Measurements from ENCODE around the gene ERCC3.

The ERCC3 gene

DNA sequence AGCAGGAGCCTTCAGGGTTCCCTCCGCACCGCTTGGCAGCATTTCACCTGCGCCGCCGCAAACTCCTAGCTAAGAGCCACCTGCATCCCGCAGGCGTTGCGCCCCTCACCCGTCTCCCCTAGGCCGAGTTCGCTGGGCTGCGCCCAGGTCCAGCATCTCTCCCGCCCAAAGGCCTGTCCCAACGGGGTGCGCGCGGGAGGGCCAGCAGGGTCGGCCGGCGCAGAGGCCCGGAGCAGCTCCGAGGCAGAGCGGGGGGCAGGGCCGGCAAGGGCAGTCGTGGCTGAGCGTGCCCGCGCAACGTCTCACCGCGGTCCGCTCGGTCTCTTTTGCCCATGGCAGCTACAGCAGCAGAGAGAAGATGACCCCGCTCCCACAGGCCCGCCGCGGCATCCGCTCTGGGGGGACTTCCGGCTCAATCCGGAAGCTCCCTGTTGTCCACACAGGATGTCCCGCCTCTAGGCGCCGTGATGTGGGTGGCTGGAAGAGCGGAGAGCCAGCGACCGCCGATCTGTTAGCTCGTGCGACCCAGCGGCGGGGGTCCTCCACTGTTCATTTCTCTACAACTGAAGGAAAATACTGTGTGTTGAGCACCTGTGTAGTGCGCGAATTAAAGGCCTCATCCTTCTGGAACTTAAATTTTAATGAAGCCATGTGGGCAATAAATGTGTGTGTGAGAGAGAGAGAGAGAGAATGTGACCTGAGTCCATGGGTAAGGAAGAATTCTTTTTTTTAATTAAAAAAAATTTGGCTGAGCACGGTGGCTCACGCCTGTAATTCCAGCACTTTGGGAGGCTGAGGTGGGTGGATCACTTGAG lies at the start of gene ERCC3:
TSS of gene ERCC3 (minus strand) at position 397 of the 815 bp plus-strand sequence. CDS start at position 334, 63 bp downstream.
- peak; percentile 89 for DNase-seq (ENCODE audit: low spot score)

DNA sequence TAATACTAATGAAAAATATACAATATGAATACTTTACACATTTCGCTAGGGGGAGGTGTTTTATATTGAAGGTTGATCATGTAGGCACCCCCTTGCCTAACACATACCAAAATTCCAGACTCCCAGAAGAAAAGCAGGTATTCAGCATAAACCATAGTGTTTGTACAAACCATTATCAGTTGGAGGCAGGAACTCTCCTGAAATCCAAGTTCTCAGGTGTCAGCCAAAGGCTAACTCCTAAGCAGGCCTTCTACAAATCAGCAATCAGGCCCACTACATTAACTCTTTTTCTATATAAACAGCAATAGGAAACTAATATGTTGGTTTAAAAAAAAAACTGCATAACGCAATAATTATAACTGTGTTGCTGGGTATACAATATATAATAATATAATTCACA lies 49.3 kb upstream of the ERCC3 start:
- DNase-seq (ENCODE audit: low spot score): no peak

DNA sequence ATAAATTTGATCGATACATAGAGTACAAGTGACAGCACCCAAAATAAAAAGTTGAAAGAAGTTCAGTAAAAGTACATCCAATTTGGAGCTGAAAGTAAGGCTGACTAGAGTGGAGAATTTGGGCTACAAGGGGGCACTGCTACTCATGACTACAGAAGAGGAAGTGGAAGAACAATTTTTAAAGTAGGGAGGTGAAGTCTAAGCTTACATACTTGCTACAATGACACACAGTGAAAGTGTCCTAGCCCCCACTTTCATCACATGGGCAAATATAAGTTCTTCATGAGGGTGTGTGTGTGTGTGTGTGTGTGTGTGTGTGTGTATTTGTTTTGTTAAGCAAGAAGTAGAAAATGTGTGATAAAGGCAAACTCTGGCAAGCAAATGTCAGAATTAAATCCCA lies 48.2 kb upstream of the ERCC3 start:
- DNase-seq (ENCODE audit: low spot score): no peak

DNA sequence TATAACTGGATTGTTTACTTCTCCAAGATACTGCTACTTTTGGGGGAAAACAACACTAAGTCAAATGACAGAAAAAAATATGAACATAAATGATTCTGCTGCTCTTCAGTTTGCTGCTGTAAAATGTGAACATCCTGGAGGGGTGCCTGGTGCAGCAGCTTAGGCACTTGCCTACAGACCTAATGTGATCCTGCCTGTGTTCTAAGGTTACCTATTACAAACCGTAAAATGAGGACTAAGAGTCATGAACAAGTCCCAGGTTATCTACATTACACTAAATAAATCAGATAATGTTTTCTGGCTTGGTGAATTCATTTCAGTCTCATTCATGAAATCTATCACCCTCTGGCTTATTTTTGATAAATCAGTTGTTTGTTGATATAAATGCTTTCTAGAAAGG lies 38.4 kb upstream of the ERCC3 start:
- no peak for DNase-seq (ENCODE audit: low spot score)

DNA sequence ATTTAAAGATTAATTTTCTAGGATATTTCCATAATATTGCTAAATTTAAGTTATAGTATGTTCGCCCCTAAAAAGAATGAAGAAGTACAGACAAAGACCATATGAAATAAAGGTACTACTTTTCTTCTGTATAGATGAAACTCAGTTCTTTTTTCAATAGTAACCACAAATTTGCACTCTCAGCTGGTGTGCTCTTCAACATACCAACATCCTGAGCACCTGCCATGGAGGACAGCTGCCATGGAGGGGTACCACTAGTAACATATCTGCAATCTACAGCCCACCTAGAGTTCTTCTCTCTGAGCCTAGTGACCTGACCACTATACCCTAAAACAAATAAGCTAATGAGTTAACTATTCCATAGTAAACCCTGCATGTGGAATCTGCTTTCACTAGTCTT lies 36.8 kb upstream of the ERCC3 start:
- no peak for DNase-seq (ENCODE audit: low spot score)

DNA sequence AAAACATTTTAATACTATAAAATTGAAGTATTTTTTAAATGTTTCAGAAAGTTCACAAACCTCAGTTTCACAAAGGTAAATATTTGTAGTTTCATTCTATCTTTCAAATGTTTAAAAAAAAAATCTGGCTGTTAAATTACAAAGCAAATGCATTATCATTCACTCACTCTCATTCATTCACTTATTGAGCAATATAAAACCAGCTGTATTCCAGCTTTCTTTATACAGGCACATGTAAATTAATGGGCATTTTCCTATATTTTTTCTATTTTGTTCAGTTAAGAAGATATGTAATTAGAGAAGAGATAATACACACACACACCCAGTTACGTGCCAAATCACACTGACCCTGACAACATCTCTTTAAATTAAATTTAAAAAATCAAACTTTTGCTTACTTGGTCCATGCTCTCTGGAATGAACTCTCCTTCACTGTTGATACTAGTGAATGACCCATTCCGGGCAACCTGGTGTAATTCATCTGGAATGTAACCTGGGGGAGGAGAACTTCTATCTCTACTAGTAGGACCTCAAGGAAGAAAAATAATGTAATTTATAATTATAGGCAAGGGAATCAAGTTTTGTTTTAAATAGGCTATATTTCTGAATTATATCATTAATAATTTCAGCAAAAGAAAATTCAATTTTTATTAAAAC lies 32.5 kb upstream of the ERCC3 start:
- DNase-seq (ENCODE audit: low spot score): no peak

DNA sequence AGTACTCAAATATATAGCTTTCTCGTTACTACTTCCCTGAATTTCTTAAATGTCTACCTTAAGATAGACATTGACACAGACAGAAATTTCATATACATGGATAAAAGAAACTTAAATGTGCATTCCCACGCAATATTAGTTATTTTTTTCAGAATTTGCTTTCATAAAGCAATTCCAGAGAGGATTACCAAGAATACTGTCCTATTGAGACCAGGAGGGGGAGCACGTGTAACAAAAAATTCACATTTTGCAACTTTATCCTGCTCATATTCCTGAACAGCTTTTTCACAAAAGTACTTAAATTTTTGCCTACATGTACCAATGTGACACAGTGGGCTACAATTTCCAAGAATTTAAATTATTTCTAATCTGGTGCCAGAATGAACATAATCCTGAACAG lies 30.7 kb upstream of the ERCC3 start:
- peak; percentile 27 for DNase-seq (ENCODE audit: low spot score)

DNA sequence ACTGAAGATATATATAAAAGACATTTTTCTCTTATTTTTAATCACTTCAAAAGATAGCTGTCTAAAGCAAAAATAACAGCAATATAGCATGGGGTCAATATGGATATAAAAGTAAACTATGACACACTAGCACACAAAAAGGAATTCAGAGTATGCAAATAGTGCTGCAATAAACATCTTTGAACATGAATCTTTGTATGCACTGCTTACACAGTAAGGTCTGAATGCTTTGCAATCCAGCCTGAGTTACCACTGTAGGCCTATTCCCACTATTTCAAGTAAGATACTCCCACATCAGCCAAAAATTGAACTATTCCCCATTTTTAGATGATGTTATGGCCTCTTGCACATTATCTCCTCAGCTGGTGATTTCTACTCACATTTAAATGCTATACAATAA lies 27.4 kb upstream of the ERCC3 start:
- peak; percentile 9 for DNase-seq (ENCODE audit: low spot score)

DNA sequence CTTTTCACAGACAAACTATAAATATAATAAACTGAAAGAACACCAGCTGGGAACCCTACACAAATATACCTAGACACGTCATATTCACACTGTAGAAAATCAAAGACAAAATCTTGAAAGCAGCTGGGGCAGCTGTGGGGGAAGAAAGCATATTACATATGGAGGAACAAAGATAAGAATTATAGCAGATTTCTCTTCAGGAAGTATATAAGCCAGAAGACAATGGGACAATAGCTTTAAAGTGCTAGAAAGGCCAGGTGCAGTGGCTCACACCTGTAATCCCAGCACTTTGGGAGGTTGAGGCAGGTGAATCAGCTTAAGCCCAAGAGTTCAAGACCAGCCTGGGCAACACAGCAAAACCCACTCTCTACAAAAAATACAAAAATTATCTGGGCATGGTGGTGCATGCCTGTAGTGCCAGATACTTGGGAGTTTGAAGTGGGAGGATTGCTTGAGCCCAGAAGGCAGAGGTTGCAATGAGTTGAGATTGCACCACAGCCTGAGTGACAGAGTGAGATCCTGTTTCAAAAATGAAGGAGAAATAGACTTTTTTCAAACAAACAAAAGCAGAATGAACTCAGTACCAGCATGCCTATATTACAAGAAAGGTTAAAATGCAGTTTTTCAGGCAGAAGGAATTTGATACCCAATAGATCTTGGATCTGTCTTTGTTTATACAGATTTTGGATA lies 26.8 kb upstream of the ERCC3 start:
- no peak for DNase-seq (ENCODE audit: low spot score)

DNA sequence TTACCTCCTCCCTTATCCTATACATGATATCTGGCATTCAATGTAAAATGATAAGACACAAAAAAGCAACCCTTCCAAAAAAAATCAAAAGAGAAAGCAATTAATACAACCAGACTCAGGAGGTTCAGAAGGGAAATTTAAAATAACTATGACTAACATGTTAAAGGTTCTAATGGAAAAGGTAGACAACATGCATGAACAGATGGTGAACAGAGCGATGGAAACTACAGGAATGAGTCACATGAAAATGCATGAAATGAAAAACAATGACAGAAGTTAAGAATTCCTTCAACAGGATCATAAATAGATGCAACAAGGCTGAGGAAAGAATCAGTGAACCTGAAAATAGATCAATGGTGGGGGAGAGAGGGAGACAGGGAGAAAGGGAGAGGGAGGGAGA lies 26.1 kb upstream of the ERCC3 start:
- no peak for DNase-seq (ENCODE audit: low spot score)

DNA sequence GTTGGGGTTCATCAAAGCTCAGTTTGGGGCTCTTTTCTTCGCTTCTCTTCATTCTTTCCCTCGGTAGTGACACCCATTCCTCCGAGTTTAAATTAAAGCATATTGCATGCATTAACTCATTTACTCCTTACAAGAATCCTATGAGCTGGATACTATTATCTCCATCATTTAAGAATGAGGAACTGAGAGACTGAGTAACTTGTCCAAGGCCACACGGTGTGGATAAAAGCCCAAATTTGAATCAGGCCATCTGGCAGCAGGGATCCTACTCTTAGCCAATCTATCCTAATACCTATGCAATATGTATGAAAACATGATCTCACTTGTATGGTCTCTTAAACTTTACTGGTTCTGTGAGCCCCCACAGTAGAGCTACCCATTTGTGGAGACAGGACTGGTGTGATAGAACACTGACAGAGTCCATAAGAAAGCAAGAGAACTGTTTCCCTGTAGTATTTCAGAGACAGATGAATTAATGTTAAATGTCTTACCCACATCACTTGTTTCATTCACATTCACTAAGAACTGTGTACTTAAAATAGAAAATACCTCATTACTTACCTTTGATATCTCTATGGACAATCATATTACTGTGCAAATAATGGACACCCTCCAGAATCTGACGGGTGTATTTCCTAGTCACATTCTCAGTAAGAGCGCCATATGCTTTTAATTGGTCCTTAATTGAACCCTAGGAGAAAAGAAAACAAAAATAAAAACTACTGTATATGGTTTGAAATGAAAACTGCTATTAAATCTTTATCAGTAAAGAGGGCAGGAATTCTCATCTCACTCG lies 20.4 kb upstream of the ERCC3 start:
- no peak for DNase-seq (ENCODE audit: low spot score)

DNA sequence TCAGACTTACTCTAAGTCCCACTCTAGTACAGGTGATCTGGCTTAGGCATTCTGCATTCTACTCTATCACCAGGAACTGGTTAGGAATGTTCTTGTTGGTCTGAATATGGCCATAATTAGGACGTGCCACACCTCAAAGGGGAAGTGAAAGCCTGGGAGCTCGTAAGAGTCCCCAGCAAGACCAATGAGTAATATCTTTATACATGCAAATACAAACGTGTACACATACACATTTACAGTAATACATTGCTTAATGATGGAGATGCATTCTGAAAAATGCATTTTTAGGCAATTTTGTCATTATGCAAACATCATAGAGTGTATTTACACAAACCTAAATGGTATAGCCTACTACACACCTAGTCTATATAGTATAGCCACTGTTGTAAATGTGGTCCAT lies 19.5 kb upstream of the ERCC3 start:
- no peak for DNase-seq (ENCODE audit: low spot score)

DNA sequence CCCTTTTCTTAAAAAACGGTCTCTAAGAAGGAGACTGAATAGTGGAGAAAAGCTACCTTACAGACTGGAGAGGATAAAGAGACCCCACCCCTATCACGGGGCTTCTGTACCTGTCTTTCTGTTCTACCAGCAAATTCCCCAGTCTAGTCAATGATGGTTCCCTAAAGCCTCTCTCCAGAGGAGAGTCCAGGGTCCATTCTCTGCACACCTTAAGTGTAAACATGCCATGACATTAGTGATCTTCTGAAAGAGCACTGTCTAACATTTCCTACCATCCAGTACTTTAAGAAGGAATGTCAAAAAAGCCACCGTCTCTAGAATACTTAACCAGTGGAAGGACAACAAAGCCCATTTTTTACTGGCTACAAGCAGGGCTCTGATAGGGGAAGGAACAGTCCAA lies 17.0 kb upstream of the ERCC3 start:
- DNase-seq (ENCODE audit: low spot score): no peak

DNA sequence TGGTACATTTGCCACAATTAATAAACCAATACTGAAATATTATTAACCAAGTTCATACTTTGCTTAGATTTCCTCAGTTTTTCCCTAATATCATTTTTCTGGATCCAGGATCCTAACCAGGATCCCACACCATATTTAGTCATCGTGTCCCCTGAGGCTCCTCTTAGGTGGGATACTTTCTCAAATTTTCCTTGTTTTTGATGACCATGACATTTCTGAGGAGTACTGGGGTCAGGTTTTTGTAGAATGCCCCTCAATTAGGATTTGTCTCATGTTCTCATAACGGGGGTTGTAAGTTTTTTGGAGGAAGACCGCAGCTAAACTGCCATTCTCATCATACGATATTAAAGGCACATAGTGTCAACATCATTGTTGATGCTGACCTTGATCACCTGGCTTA lies 15.5 kb upstream of the ERCC3 start:
- no peak for DNase-seq (ENCODE audit: low spot score)

DNA sequence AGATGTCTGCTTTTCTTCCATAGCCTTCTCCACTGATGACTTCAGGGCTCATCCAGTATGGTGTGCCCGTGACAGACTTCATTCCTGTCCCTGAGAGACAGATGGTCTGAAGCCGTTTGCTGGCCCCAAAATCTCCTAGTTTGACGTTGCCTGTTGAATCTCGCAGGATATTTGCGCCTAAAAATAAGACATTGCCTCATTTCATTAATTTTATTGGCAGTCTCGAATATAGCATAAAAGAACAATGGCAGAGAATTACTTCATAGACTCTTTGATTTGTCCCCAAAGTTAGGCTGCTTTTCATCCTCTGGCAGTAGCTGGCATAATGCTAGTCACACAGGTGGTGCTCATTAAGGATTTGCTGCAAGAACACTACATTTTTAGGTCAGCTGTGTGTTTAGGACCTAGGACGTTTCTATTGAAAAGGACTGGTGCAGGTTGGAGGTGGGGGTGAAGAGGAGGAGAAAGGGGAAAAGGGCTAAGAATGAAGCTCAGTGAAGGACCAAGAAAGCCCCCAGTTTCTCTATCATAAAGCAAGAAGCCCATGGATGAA lies 14.7 kb upstream of the ERCC3 start:
- no peak for DNase-seq (ENCODE audit: low spot score)

DNA sequence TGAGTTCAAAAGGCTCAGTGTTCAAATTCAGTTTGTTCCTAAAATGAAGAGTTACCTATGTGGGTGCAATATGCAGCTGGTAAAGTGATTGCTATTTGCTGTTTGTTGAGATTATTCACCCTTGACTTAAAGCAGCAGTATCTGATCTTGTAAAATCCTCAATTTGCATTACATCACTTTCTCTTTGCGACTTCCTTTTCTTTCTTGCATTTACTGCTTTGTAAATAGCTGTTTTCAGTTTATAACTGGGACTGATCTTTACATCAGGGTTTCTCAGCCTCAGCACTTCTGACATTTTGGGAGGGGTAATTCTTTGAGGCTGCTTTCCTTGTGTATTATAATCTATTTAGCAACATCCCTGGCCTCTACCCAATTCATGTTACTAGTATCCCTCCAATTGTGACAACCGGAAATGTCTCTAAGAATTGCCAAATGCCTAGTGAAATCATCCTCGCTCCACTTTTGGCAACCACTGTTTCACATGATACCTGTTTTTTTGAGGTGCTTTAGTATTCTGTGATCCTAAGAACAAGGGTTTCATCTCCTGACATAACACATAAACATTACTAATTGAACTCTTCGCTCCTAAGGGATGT lies 12.1 kb upstream of the ERCC3 start:
- DNase-seq (ENCODE audit: low spot score): no peak

DNA sequence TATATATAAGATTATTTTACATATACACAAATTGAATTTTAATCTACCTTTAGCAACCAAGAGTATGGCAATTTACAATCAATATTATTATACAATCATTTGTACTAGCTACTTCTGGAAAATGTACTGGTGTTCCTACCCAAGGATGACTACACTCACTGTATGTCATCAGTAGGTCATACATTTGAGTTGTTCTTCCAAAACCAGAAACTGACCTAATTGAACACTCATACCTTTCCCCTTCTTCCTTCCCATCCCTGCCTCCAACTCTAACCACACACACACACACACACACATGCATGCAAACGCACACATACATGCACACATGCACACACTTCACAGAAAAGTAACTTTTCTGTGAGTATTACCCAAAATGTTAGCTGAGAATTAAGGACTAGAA lies 8.2 kb upstream of the ERCC3 start:
- no peak for DNase-seq (ENCODE audit: low spot score)

DNA sequence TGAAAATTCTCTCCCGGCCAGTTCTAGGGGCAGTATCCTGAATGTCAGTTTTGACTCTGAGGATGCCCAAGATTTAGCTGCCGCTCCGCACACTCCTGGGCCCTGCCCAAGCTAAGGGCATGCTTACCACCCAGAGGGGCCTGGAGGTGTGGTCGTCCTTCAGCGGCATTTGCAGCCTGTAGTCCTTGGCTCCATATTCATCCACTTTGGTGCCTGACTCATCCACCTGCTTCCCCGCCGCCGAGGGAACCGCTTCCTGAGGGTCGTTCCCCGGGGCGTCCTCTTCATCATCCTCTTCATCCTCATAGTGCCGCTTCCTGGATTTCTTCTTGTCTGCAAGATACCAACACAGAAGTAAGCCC lies 577 bp downstream of the ERCC3 start:
- DNase-seq (ENCODE audit: low spot score): peak; percentile 9

DNA sequence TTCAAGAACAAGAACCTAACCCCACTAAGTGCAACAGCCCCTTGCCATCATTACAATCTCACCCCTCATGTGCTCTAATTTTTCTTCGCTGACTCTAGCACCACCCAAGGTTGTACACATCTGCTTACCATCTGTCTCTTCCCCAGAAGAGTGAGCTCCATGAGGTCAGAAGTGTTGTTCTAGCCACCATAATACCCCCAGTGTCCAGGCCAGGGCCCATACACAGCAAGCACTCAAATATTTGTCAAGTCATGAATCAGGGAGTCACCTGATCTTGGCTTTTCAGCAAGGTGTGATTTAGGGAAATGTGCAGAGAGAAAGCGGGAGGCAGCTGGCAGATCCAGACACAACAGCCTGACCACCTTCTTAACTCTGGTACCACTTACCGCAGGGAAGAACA lies 5.7 kb downstream of the ERCC3 start:
- no peak for DNase-seq (ENCODE audit: low spot score)

DNA sequence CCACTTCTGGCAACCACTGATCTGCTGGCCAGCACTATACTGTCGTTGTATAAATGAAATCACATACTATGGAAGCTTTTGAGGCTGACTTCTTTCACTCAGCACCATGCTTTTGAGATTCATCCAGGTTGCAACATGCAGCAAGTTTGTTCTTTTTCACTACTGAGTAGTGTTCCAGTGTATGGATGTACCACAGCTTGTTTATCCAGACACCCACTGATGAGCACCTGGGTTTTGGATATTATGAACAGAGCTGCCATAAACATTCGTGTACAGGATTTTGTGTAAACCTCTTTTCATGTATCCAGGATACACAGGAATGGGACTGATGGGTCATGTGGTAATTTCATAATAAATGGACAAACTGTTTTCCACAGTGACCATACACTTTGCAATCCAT lies 10.7 kb downstream of the ERCC3 start:
- no peak for DNase-seq (ENCODE audit: low spot score)

DNA sequence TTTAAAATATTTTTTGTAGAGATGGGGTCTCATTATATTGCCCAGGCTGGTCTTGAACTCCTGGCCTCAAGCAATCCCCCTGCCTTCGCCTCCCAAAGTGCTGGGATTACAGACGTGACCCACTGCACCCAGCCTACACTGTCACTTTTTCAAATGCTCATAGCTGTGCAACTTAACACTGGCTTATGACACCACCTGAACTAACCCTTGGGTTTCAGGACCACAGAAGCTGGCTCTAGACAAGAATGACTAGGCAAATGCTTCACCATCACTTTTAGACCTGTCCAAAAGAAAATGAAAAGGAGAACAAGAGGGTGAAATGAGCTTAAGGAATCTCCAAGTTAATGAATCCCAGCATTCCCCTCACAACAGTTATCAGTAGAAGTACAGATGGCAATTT lies 13.3 kb downstream of the ERCC3 start:
- no peak for DNase-seq (ENCODE audit: low spot score)

DNA sequence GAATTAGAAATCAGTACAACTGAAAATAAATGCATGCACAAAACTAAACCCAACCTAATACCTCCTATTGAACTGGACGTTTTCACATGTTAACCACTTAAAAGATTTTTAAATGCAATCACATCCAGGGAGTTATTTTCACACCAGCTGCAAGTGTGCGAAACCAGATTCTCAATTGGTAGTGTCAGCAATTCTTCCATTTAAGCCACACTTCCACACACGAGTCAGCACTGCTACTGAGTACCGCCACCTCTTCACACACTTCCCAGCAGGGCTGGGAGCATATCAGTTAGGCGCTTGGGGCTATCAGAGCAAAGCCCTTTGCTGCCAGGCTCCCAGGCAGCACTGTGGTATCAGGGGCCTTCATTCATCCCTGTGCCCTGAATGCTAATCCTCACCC lies 14.2 kb downstream of the ERCC3 start:
- DNase-seq (ENCODE audit: low spot score): no peak
